ENCODE results near the gene LHX8. TPM values are rescaled to one million over a fixed set of nuclear protein-coding genes. Genes with fewer than 3 reads are reported as not detected.

LHX8 gene
- total RNA-seq, 1 experiment from 2014 or later, result 0.37 TPM

- no peak for TF ChIP-seq AFF4 (CRISPR knock-in tag; IDR thresholded peaks at IDR 0.05; ENCODE audit: borderline replicate concordance)
Observed at GRCh38 chr1:75171876-75172275, 37.7 kb downstream of the LHX8 start (continued).

GRCh38 chr1:75172556-75172955, 38.4 kb downstream of the LHX8 start:
- TF ChIP-seq ZNF425 (CRISPR knock-in tag; conservative IDR thresholded peaks at IDR 0.05) (no peak), GABPB1 (CRISPR knock-in tag; IDR thresholded peaks at IDR 0.05) (no peak), AR (CRISPR knock-in tag; IDR thresholded peaks at IDR 0.05) (no peak), NFE2L1 (CRISPR knock-in tag; IDR thresholded peaks at IDR 0.05) (no peak), ERG (CRISPR knock-in tag; IDR thresholded peaks at IDR 0.05) (no peak), ZNF532 (CRISPR knock-in tag; IDR thresholded peaks at IDR 0.05; ENCODE audit: borderline replicate concordance) (no peak), MXD4 (CRISPR knock-in tag; IDR thresholded peaks at IDR 0.05; ENCODE audit: borderline replicate concordance) (no peak), RORB (CRISPR knock-in tag; IDR thresholded peaks at IDR 0.05) (no peak), GTF2I (CRISPR knock-in tag; conservative IDR thresholded peaks at IDR 0.05) (no peak)
- no peak overlapping the region for H3K27ac Mint-ChIP-seq
- no peak overlapping the region for H3K4me3 Mint-ChIP-seq
- H3K9me3 Mint-ChIP-seq, result peaks cover 12% of the 10 kb centered on the region
- ChIA-PET CTCF (interaction anchor here (0.6 to 1.0 kb wide), 3 partner anchors 68 to 400 kb away, joined by 3 read pairs; no protein-coding TSS in a partner anchor), POLR2A (interaction anchor here (0.6 kb wide), 1 partner anchor 30 kb away, joined by 5 read pairs; no protein-coding TSS in a partner anchor)
- 0 out of 2 replicates have a peak, but pooled peaks cover 3% of the 10 kb centered on the region for H3K4me1 Mint-ChIP-seq
- no peak for DNase-seq (ENCODE audit: low spot score)
- no peak for ATAC-seq
- no peaks in the 10 kb centered on the region for H3K36me3 Mint-ChIP-seq
- H3K27me3 Mint-ChIP-seq (ENCODE audit: low read depth), result no peaks in the 10 kb centered on the region

Measured in WTC11 (cell line).